Neural crest cell (in vitro differentiated cells): Measurements from ENCODE around the gene CD58. TPM values are rescaled to one million over a fixed set of nuclear protein-coding genes. Genes with fewer than 3 reads are reported as not detected.

Experiments
- DNase-seq: peaks from one replicate; pipeline ENCODE4 v3.0.0; 2021; ENCODE audit warnings: low read depth, mixed read lengths, low spot score
- H3K27ac Mint-ChIP-seq: one replicate; pipeline ENCODE4 v1.8.0; 2021; ENCODE audit warnings: mild to moderate bottlenecking, mixed read lengths; ENCODE audit not compliant: unreplicated experiment
- H3K27me3 Mint-ChIP-seq: 2 replicates; pipeline ENCODE4 v1.8.0; 2021; ENCODE audit warnings: low read depth, mild to moderate bottlenecking, mixed read lengths
- H3K36me3 Mint-ChIP-seq: 2 replicates; pipeline ENCODE4 v1.8.0; 2021; ENCODE audit warnings: low read depth, mild to moderate bottlenecking, mixed read lengths
- H3K4me1 Mint-ChIP-seq: 2 replicates; pipeline ENCODE4 v1.8.0; 2021; ENCODE audit warnings: mixed read lengths
- H3K4me3 Mint-ChIP-seq: one replicate; pipeline ENCODE4 v1.8.0; 2021; ENCODE audit warnings: mild to moderate bottlenecking, mixed read lengths
- H3K9me3 Mint-ChIP-seq: 2 replicates; pipeline ENCODE4 v1.8.0; 2021; ENCODE audit warnings: mixed read lengths
- total RNA-seq: library from RNA; stranded (reverse); gene quantifications from 2 replicates; pipeline ENCODE4 v1.2.1, GENCODE V29; 2021
- TF ChIP-seq, protein P1 (sequence below): fragments of 200-600 bp; sonication (generic); conservative IDR thresholded peaks from 2 replicates; pipeline ENCODE4 v1.5.0; 2021; ENCODE audit warnings: antibody characterized with exemption, mild to moderate bottlenecking

CD58 gene
- total RNA-seq, 1 donor from 2014 or later, result 7.1 TPM

DNA sequence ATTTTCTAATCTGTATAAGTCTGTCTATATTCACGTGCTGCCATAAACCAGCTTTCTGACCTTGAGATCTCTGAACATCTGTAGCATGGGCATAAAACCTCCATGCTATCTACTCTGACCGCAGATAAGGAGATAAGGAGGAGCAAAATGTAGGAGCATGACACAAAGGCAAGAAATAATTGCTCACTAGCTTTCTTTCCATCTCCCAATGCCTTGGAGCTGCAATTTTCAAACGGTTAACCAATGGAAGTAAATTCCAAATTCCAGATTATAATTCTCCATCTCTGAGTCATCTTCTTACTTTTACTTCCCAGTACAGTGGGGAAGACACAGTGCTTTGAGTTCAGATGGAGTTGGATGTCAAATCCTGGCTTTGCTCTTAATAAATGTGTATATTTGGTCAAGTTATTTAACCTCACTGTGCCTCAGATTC is 41.6 kb downstream of the CD58 start:
- H3K27me3 Mint-ChIP-seq, result no peaks in the 10 kb centered on the region
- H3K27ac Mint-ChIP-seq, result no peak overlapping the region
- H3K36me3 Mint-ChIP-seq, result peaks cover 37% of the 10 kb centered on the region
- H3K4me1 Mint-ChIP-seq, result no peaks in the 10 kb centered on the region
- H3K9me3 Mint-ChIP-seq, result peaks cover 18% of the 10 kb centered on the region
- TF ChIP-seq, protein P1, sequence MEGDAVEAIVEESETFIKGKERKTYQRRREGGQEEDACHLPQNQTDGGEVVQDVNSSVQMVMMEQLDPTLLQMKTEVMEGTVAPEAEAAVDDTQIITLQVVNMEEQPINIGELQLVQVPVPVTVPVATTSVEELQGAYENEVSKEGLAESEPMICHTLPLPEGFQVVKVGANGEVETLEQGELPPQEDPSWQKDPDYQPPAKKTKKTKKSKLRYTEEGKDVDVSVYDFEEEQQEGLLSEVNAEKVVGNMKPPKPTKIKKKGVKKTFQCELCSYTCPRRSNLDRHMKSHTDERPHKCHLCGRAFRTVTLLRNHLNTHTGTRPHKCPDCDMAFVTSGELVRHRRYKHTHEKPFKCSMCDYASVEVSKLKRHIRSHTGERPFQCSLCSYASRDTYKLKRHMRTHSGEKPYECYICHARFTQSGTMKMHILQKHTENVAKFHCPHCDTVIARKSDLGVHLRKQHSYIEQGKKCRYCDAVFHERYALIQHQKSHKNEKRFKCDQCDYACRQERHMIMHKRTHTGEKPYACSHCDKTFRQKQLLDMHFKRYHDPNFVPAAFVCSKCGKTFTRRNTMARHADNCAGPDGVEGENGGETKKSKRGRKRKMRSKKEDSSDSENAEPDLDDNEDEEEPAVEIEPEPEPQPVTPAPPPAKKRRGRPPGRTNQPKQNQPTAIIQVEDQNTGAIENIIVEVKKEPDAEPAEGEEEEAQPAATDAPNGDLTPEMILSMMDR, result no peak
- DNase-seq, result no peak
- H3K4me3 Mint-ChIP-seq, result no peak overlapping the region

DNA sequence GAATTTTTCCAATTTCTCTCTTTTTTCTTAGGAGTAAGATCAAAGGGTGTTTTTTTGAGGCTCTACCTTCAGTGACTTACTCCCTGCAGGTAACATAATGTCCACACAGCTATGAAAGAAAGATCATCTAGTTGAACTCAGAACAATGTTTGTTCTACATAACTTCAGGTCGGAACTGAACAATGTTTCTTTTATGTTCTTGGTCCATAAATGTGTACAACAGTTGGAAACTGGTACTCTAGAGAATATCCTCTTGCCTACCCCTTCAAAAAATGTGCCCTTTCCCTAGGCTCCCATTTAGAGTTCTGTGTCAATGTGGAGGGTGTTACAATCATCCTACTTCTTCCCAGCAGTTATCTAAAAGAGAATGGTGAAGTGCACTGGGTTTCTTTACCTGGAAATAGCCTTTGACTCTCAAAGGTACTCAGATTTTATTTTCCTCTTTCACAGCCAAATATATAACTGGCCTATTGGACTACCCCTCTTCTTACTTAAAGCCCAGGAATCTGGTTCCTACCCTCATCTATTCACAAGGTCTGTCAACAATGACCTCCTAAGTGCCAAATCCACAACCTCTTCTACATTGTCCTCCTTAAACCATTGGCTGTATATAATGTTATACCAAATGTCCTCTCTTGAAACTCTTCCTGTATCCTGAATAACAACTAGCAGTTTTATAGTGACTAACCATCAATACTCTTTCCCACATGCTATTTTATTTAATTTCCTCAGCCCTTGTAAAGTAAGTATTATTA is 42.3 kb downstream of the CD58 start:
- Mint-ChIP-seq H3K4me1 (no peaks in the 10 kb centered on the region), H3K27me3 (no peaks in the 10 kb centered on the region), H3K9me3 (peaks cover 18% of the 10 kb centered on the region), H3K27ac (no peak overlapping the region), H3K4me3 (no peak overlapping the region), H3K36me3 (peaks cover 31% of the 10 kb centered on the region)
- TF ChIP-seq, protein P1, result no peak
- DNase-seq, result no peak

DNA sequence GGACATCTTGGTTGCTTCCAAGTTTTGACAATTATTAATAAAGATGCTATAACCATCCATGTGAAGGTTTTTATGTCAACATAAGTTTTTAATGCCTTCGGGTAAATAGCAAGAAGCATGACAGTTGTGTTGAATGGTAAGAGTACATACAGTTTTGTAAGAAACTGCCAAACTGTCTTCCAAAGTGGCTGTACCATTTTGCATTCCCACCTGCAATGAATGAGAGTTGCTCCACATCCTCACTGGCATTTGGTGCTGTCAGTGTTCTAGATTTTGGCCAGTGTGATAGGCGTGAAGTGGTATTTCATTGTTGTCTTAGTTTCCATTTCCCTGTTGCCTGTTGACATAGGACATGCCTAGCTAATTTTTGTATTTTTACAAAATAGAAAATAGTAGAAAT is 45.4 kb downstream of the CD58 start:
- H3K4me1 Mint-ChIP-seq, result no peaks in the 10 kb centered on the region

DNA sequence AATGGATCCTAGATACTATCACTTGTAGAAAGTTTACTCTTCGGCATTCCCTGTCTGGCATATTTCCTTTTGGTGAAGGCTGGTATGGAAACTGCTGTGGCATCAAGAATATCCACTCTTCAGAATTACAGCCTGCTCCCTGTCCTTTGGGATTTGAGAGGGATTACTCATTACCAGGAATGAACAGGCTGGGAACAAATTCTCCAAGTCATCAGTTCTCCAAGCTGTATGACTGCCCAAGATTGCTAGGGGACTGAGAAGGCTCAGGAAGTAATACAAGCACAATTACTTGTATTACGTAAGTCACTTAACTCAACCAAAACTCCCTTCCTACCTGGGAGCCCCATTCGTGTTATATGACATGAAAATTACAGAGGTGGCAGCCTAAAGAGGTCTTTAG is 49.6 kb downstream of the CD58 start:
- Mint-ChIP-seq H3K9me3 (peaks cover 5% of the 10 kb centered on the region), H3K36me3 (peaks cover 6% of the 10 kb centered on the region), H3K4me3 (no peak overlapping the region), H3K27me3 (no peaks in the 10 kb centered on the region), H3K4me1 (no peaks in the 10 kb centered on the region), H3K27ac (no peak overlapping the region)
- TF ChIP-seq, protein P1, result no peak
- DNase-seq, result no peak

More for the DNA sequence above, 45.4 kb downstream of the CD58 start:
- H3K27ac Mint-ChIP-seq, result no peak overlapping the region
- H3K9me3 Mint-ChIP-seq, result peaks cover 18% of the 10 kb centered on the region
- TF ChIP-seq, protein P1, result no peak
- no peak for DNase-seq
- no peaks in the 10 kb centered on the region for H3K27me3 Mint-ChIP-seq
- no peak overlapping the region for H3K4me3 Mint-ChIP-seq
- peaks cover 25% of the 10 kb centered on the region for H3K36me3 Mint-ChIP-seq

DNA sequence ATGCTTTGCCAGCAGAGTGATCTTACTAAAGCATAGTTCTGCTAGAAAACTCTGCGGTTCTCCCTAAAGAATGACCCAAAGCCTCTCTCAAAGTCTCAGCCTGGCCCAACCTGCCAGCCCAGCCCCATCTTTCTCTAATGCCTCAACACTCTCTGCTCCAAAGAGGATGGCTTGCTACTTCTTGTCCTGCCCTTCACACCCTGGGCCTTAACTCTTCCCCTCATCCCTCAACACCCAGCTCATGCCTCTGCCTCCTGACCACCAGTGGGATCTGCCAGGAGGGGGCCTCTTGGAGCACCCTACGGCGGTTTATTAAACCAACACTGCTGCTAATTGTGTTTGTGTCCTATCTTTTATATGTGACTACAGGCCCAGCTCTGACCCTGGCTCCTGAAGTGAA is 52.4 kb downstream of the CD58 start:
- Mint-ChIP-seq H3K36me3 (no peaks in the 10 kb centered on the region), H3K4me1 (peaks cover 6% of the 10 kb centered on the region)

More for the DNA sequence above, 52.4 kb downstream of the CD58 start:
- Mint-ChIP-seq H3K27me3 (no peaks in the 10 kb centered on the region), H3K27ac (no peak overlapping the region), H3K4me3 (no peak overlapping the region), H3K9me3 (no peaks in the 10 kb centered on the region)
- DNase-seq, result no peak
- TF ChIP-seq, protein P1, result no peak
